HG02623 (cell line): ENCODE measurements around the gene EXOC6B.

Experiments
- ATAC-seq: cut with Tn5 transposase; IDR thresholded peaks from one replicate; pipeline ENCODE4 v1.9.1; 2021; ENCODE audit warnings: moderate library complexity; ENCODE audit not compliant: unreplicated experiment

The EXOC6B gene

DNA sequence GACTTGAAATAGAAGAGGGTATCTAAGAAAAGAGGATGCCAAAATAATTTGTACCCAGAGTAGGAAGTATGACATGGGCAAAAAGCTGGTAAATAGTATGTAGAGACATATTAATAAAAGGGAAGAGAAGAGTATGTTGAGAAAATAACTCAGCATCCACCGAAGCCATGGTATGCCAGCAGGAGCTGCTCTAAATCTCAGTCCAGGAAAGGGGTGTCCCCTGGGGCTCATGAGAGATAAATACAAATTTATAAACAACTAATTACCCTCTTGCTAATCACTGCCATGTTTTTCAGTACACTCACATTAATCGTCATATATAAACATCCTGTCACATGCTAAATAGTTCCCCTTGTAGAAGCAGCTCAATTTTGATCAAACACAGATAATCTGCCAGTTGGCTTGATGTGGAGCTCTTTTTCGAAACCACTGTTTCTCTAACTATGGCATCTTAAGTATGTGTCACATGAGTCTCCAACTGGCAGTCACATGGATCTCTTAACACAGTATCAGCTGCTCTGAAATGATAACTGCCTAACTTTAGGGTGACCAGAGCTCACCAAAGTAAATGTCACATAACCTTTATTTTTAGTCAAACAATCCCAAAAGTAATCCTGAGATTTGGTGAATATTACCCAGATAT is 31.9 kb downstream of the EXOC6B start:
- ATAC-seq = no peak

DNA sequence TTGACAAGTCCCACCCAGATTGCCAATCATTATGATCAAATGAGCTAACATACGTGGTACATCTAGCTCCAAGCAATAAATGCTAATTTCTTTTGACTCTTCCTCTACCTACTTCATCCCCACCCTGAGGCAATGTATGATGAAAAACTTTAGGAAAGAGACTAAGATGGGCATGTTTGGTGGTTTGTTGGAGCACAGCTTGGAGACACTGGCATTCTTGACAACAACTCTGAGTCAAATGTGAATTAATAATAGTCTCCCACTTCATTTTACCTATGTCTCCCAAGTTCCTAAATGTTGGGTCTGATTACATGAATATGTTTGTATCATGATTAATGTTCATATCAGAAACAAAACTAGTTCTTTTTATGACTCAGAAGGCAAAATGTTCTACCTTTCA is 36.6 kb downstream of the EXOC6B start:
- no peak for ATAC-seq

DNA sequence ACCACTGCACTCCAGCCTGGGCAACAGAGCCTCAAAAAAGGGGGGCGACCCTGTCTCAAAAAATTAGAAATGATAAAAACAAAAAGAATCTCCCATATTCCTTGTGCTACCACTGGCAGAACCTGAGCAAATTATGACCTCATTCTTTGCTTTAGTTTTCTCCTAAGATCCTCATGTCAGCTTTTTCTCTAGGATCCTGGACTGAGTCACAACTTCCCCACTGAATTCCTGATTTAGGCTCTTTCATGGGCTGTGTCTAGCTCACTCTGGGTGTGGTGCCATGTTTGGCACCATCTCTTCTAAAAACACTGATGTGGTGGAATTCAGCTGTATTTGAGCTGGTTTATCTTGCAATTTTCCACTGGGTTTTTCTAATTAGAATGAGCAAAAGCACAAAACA is 37.1 kb downstream of the EXOC6B start:
- no peak for ATAC-seq

- ATAC-seq = no peak
Measured at GRCh38 chr2:72785517-72785916, 40.3 kb downstream of the EXOC6B start.

GRCh38 chr2:72782520-72782919 is 43.3 kb downstream of the EXOC6B start:
- no peak for ATAC-seq

DNA sequence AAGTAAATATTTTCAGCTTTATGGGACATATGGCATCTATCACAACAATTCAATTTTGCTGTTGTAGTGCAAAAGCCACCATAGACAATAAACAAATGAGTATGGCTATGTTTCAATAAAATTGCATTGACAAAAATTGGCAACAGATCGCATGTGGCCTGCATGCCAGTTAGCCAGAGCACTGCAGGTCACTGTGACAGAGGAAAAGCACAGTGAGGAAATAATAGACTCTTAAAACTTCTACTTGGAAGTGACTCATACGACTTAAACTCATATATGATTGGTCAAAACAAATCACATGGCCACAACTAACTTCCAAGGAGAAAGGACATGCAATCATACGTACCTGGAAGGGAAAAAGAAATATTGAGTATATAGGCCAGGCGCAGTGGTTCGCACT is 44.4 kb downstream of the EXOC6B start:
- no peak for ATAC-seq

DNA sequence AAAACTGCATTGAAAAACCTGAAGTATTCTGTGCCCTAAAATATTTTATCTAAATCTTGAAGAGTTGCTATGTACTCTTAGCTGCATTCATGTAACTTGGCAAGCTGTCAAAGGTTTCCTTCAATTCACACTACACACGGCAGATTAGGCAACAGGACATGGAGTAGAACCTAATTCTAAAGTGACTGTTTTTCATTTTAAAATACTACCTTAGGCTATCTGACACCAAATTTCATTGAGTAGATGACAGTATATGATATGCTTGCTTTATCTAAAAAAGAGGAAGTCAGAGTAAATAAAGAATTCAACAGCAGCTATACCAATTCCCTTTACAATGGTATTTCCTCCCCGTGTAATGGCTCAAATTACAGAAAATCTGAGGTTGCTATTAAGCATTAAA is 45.4 kb downstream of the EXOC6B start:
- ATAC-seq = no peak

DNA sequence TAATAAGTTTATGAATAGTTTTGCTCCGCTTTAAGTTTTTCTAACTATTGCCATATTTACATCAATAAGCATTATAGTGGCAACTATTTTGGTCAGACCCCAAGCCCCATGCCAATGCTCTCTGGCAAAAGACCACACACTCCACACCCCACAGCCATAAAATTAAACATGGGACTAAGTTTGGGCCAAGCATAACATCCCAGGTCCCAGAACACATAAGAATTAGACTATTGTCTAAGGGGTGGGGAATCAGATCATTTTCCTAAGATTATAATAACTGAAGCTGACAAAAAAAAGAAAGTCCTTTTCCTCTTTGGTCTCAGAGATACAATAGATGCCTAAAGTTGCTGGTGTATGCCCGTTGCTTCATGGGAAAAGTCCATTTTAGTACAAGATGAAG is 46.3 kb downstream of the EXOC6B start:
- ATAC-seq = no peak

DNA sequence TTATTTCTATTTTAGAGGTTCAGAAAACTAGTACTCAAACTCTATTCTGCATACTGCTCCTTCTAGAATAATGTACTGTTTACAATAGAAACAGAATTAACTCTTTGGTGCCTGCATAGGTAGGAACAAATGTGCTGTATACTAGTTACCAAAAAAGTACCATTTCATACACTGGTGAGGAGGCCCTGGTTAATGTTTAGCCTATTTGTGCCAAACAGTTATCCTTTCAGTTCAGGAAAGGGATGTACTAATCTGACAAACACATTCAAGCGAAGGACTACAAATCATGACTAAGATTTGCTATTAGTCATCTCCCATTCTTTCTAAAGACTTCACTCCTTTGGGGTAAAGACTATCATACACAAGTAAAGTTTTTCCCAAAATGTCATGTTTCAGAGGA is 47.4 kb downstream of the EXOC6B start:
- ATAC-seq = no peak

- no peak for ATAC-seq
Measured at GRCh38 chr2:72770879-72771461, 54.9 kb downstream of the EXOC6B start.

GRCh38 chr2:72765997-72766609 is 59.7 kb downstream of the EXOC6B start:
- ATAC-seq = no peak

GRCh38 chr2:72762276-72762675 is 63.6 kb downstream of the EXOC6B start:
- no peak for ATAC-seq

GRCh38 chr2:72759755-72760154 is 66.1 kb downstream of the EXOC6B start:
- ATAC-seq = no peak

GRCh38 chr2:72757177-72757775 is 68.6 kb downstream of the EXOC6B start:
- no peak for ATAC-seq

- no peak for ATAC-seq
Measured at GRCh38 chr2:72755647-72756423, 70.0 kb downstream of the EXOC6B start.

- no peak for ATAC-seq
Measured at GRCh38 chr2:72754628-72755320, 71.1 kb downstream of the EXOC6B start.

- ATAC-seq = no peak
Measured at GRCh38 chr2:72750977-72751639, 74.7 kb downstream of the EXOC6B start.

GRCh38 chr2:72750466-72750865 is 75.4 kb downstream of the EXOC6B start:
- ATAC-seq = no peak

DNA sequence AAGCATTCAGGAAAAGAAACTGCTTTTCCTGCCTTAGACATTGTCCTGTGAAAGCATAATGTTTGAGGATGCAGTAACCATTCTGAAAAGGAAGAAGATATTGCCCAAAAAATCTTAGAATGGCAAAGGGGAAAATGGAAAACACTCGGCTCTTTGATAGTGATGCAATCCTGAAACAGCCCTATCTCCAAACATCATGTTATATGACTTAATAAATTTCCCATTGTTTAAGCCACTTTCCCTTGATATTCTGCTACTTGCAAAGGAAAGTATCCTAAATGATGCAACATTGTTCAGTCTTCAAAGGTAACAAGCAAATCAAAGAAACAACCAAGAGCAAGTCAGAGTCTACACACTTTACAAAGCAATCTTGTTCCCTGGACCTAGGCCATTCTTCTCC is 78.5 kb downstream of the EXOC6B start:
- no peak for ATAC-seq

- ATAC-seq = no peak
Measured at GRCh38 chr2:72745679-72746368, 80.0 kb downstream of the EXOC6B start.
